NCI-H345 treated with DMSO at 0.1 percent for 48 hours (cell line): ENCODE data around the gene FRYL.

Experiments used
- DNase-seq: peaks from one replicate; lab custom pipeline; 2025; ENCODE audit not compliant: unreplicated experiment; lab: John Stamatoyannopoulos, UW

The FRYL gene

GRCh38 chr4:48634688-48635308, 145.3 kb downstream of the FRYL start:
- no peak for DNase-seq

DNA sequence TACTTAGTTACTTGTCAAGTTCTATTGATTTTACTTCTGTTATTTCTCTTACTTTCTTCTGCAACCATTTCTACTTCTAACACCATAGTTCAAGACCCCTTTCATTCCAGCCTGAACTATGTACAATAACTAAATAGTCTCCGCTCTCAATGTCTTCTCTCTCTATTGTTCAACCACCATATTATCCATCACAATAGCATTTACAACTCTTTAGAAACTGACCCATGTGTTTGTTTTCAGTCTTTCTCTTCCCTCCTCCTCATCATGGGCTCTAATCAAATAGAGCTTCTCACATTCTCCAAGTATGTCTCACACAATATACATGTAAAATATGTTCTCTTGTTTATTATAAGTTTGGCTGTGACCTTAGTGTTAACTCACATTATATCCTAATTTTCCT, 146.4 kb downstream of the FRYL start:
- DNase-seq = no peak

- DNase-seq = no peak
Observed at GRCh38 chr4:48629458-48629857, 150.6 kb downstream of the FRYL start.

- no peak for DNase-seq
Observed at GRCh38 chr4:48623182-48623780, 156.8 kb downstream of the FRYL start.

DNA sequence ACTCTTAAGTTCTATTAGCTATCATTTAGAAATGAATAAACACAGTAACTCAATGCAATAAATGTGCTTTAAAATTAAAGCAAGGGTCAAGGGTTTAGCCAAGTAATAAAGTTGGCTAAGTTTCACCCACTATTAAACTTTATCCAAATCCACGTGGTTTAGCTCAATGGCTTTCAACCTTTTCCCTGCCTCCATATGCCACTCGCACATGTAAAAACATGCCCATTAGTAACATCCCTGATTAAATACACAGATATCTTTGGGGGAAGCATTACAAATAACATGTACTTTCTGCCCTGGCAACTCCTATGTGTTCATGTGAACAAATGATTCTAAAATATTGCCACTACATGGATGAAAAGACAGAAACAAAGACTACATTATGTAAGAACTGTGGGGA, 159.2 kb downstream of the FRYL start:
- DNase-seq = no peak

DNA sequence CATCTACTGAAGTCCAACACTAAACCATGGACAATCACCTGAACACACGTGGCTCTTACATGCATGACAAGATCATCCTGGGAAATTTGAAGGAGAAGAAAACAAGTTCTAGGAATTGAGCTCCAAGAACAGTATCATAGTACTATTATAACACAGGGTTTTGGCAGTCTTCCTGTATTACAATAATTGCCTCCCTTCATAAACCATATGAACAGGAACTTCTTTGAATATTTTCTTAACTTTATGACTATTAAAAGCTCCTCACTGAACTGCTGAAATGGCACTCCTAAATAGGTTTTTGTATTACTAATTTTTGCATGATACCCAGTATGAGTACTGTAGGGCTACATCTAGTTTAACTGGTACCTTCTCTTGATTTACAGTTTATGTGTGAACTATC, 160.0 kb downstream of the FRYL start:
- DNase-seq = no peak

- DNase-seq = no peak
Observed at GRCh38 chr4:48604527-48604926, 175.6 kb downstream of the FRYL start.

DNA sequence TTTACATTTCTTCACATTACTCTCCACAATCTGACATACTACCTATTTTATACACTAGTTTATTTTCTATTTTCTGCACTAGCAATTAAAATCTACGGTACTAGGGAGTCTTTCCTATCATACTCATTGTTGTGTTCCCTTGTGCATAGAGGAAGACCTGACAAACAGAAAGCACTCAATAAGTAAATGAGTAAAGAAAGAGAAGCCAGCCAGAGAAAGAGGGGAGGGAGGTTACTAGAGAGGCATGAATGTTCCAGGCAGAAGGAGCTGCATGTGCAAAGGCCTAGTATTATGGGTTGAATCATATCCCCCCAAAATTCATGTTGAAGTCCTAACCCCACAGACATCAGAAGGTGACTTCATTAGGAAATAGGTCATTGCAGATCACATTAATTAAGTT, 176.0 kb downstream of the FRYL start:
- no peak for DNase-seq

DNA sequence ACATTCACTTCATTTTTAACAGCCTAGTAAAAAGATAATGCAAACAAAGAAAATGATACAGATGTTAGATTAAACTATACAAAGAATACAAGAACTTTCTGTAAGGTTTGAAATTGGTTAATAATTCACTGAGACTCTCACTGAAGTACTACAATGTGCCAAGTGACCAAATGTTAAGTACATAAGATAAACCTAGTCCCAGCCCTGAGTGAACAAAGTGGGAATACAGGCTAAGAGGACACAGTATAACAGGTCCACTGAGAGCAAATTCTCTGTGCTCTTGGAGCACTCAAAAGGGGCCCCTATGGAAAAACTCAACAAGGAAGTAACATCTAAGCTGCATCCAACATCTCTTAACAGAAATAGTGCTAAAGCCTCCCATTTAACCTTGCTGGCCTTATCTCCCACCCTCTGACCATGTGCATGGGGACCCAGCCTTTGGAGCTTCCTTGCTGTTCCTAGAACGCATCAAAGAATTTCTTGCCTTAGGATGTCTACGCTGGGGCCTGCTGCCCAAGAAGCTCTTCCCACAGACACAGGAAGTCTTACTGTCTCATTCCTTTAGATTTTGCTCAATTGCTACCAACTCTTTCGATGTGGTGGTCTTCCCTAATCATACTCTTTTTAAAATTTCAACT, 176.6 kb downstream of the FRYL start:
- no peak for DNase-seq

GRCh38 chr4:48602763-48603162, 177.3 kb downstream of the FRYL start:
- DNase-seq = no peak

- no peak for DNase-seq
Observed at GRCh38 chr4:48602222-48602621, 177.9 kb downstream of the FRYL start.

GRCh38 chr4:48596336-48596735, 183.7 kb downstream of the FRYL start:
- no peak for DNase-seq

GRCh38 chr4:48594180-48594579, 185.9 kb downstream of the FRYL start:
- no peak for DNase-seq

DNA sequence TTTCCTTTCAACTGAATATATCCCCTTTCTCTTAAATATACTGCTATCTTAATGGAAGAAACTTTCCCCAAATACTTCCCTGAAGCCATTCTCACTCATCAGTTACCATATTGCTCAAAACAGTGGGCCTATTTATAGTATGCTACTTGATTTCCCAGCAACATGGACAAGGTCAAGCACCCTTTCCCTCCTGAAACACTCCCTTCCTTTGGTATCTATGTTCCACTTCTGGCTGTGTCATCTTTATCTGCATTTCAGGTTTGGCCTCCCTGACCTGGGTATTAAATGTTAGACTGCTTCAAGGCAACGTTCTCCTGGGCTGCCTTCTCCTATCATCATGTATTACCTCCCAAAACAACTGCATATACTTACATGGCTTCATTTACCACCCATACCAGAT, 188.7 kb downstream of the FRYL start:
- no peak for DNase-seq

GRCh38 chr4:48590884-48591283, 189.2 kb downstream of the FRYL start:
- DNase-seq = no peak

GRCh38 chr4:48589098-48589445, 191.0 kb downstream of the FRYL start:
- no peak for DNase-seq

DNA sequence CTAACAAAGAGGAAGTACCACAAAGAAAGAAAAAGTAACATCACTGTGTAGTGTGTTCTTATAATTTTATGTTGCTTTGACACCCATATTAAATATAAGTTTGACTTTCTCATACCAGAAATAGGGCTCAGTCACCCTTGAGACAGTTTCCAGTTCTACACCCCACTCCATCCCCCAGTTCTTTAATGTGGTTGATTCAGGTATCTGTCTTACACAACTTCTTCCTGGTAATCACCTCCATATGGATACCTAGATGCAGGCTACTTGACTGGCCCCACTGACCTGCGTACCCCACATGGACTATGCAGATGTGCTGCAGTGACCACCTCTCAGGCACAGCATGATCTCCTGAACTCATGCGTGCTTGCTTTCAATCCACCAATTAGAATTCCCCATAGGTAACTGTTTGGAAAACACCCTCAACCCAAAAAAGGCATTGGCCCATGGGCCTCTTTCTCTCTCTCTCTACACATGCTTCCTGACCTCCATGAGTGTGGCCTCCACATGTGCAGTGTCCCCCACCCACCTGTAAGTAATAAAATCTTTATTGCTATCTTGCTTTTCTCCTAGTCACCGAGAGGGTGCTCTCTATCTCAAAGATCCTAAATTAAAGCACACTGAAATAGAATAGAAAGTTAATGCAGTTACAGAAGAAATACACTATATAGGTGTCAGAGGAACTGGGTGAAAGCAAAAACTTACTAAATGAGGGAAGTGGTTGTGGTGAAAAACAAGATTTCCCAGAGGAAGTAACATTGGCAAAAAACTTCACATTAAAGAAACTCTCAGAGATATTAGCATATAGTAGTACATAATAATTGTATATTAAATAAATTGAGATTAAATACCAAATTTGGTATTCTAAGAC, 191.6 kb downstream of the FRYL start:
- no peak for DNase-seq

GRCh38 chr4:48585401-48585800, 194.7 kb downstream of the FRYL start:
- peak; percentile 9 for DNase-seq

DNA sequence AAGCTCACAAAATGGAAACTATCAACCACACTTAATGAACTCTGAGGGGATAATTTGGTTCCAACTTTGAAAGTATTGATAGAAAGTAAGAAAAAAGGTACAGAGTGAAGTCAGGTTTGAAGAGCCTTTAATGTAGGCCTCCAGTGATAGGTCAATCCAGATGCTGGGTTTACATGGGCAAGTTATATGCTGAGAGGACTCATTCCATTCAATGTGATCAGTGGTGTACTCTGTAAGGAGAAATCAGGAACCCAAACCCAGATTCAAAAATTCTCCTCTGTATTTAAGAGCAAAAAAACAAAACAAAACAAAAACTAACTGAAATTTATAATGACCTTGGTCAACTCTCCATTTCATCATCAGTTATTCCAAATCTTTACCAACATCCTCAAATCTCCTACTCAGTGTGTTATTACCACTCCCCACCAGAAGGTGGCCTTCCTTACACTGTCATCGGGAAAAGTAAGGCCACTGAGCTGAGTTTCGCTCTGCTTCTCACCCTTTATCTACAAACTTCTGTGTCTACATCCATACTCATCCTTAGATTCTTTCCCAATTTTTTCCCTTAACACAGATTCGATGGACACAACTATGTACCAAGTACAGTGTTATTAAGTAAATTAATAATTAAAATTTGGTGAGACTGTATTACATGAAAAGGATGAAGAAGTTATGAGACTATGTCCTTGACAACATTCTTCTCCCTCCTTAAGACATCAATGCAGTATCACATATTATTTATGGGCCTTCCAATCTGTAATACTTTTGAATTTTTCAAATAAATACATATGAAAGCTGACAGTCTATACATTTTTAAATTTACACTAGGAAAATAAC, 201.7 kb downstream of the FRYL start:
- DNase-seq = peak; percentile 14

GRCh38 chr4:48575964-48576363, 204.1 kb downstream of the FRYL start:
- DNase-seq = no peak

DNA sequence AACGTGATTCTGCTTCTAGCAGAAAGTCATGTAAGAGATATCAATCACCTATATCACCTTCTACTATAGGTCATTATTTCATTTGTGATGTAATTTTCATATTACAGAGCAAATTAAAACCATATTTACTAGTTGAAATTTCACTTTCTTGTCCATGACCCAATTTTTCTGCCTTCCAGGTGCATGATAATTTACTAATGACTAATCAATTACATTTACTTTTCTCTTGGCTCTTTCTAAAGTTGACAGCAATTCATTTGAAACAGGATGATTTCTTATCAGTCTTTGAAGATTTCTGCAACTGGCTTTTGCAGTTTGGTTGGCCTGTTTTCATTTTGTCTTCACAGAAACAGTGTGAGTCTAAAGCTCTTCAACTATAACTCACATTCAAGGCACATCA, 208.6 kb downstream of the FRYL start:
- DNase-seq = no peak
